GM12878 (cell line): ENCODE measurements around the gene B3GALNT2. TPM values are rescaled to one million over a fixed set of nuclear protein-coding genes. Genes with fewer than 3 reads are reported as not detected.

ENCODE experiments used
- ATAC-seq: fragments of 200-7000 bp; cut with Tn5 transposase; 3 replicates; pipeline ENCODE4 v1.9.1; 2020; ENCODE audit warnings: mild to moderate bottlenecking, moderate library complexity
- Bru-seq: library from RNA; stranded (reverse); fragments of 400-500 nt; gene quantifications from one replicate; lab custom pipeline; 2021; lab: Mats Ljungman, UMichigan
- BruChase-seq, 2 experiments: library from RNA; stranded (reverse); fragments of 400-500 nt; gene quantifications; one replicate each; lab custom pipeline; 2021; lab: Mats Ljungman, UMichigan
- BruUV-seq: library from RNA; stranded (reverse); fragments of 400-500 nt; replicated peaks from 2 replicates; lab custom pipeline; 2021; lab: Mats Ljungman, UMichigan
- CTCF ChIA-PET: fragments of 300-600 bp; sonication (Branson Sonifier 250); formaldehyde crosslinking; extraction: SDS; loops from one replicate; lab custom pipeline; 2021; ENCODE audit warnings: inconsistent platforms; lab: Yijun Ruan, JAX
- POLR2A ChIA-PET: fragments of 350-600 bp; formaldehyde crosslinking; extraction: SDS; loops from one replicate; lab custom pipeline; 2021; ENCODE audit warnings: inconsistent platforms; lab: Charles Lee
- RAD21 ChIA-PET: fragments of 300-600 bp; sonication (Branson Sonifier 250); formaldehyde crosslinking; loops from one replicate; lab custom pipeline; 2023; ENCODE audit warnings: antibody characterized with exemption; ENCODE audit not compliant: unreplicated experiment; lab: Charles Lee
- SMC1A ChIA-PET: fragments of 300-600 bp; sonication (Branson Sonifier 250); formaldehyde crosslinking; loops from one replicate; lab custom pipeline; 2023; ENCODE audit not compliant: unreplicated experiment, uncharacterized antibody; lab: Charles Lee
- DNase-seq: peaks from one replicate; pipeline ENCODE4 v3.0.0-alpha.2; 2011; ENCODE audit warnings: low read depth, low spot score
- FAIRE-seq: peaks from 3 replicates; lab custom pipeline; 2011; peaks lifted over from hg19 to GRCh38; lab: Jason Lieb, UNC
- H2AFZ ChIP-seq: 2 replicates; pipeline ENCODE4 v1.6.0; 2011; ENCODE audit warnings: low read depth, low read length, control low read depth; ENCODE audit not compliant: control insufficient read depth
- H3K27ac ChIP-seq: 2 replicates; pipeline ENCODE4 v1.5.1; 2011; ENCODE audit warnings: control low read depth; ENCODE audit not compliant: control insufficient read depth, insufficient read depth
- H3K27me3 ChIP-seq, 2 experiments: replicated peaks in 1 of 2; 2 replicates each; pipeline versions ENCODE4 v1.6.0 to v1.6.1; 2011; ENCODE audit warnings: low read length in 1 of 2; ENCODE audit not compliant: control insufficient read depth in 2 of 2, insufficient read depth in 2 of 2
- H3K36me3 ChIP-seq, 2 experiments: 2 replicates each; pipeline ENCODE4 v1.5.1; 2011; ENCODE audit warnings: low read length in 1 of 2; ENCODE audit not compliant: control insufficient read depth in 2 of 2, insufficient read depth in 2 of 2
- H3K4me1 ChIP-seq: 2 replicates; pipeline ENCODE4 v1.6.1; 2011; ENCODE audit warnings: mild to moderate bottlenecking, low read length, moderate library complexity, mixed read lengths; ENCODE audit not compliant: control insufficient read depth, insufficient read depth
- H3K4me2 ChIP-seq: 2 replicates; pipeline ENCODE4 v1.6.0; 2011; ENCODE audit warnings: control low read depth; ENCODE audit not compliant: control insufficient read depth, insufficient read depth
- H3K4me3 ChIP-seq: fragments of 200-600 bp; sonication (generic); 2 replicates; pipeline ENCODE4 v1.5.1; 2016
- H3K79me2 ChIP-seq: 2 replicates; pipeline ENCODE4 v1.6.0; 2011; ENCODE audit warnings: low read length; ENCODE audit not compliant: control insufficient read depth, insufficient read depth
- H3K9ac ChIP-seq: 2 replicates; pipeline ENCODE4 v1.8.0; 2011; ENCODE audit warnings: low read length, control low read depth, mixed read lengths; ENCODE audit not compliant: control insufficient read depth, insufficient read depth
- H3K9me3 ChIP-seq: replicated peaks from 3 replicates; pipeline ENCODE4 v1.5.1; 2011; ENCODE audit warnings: mild to moderate bottlenecking, low read length; ENCODE audit not compliant: control insufficient read depth, insufficient read depth
- H4K20me1 ChIP-seq: 2 replicates; pipeline ENCODE4 v1.6.0; 2011; ENCODE audit not compliant: control insufficient read depth, insufficient read depth
- BACH1 ChIP-seq: fragments of 450-650 bp; IDR thresholded peaks from 2 replicates; pipeline ENCODE4 v1.6.1; 2017; ENCODE audit warnings: mild to moderate bottlenecking, borderline replicate concordance
- BRCA1 ChIP-seq: IDR thresholded peaks from 2 replicates; pipeline ENCODE4 v1.6.1; 2011; ENCODE audit warnings: low read depth, low read length, improper control_type of control experiment
- EGR1 ChIP-seq, 2 experiments: IDR thresholded peaks; 1 replicate in 1 of 2; 2 replicates in 1 of 2; pipeline ENCODE4 v1.6.1; 2011 to 2012; ENCODE audit warnings: low read depth in 2 of 2, low read length in 2 of 2, borderline replicate concordance in 1 of 2, mild to moderate bottlenecking in 1 of 2, moderate library complexity in 1 of 2
- EP300 ChIP-seq, 2 experiments: fragments of 150-350 bp in 1 of 2; IDR thresholded peaks; 2 replicates each; pipeline ENCODE4 v1.6.1; 2011 to 2012; ENCODE audit warnings: low read depth in 2 of 2, low read length in 2 of 2, borderline replicate concordance in 1 of 2, improper control_type of control experiment in 1 of 2, inconsistent platforms in 1 of 2; ENCODE audit not compliant: control insufficient read depth in 1 of 2
- GATAD2B ChIP-seq: fragments of 450-650 bp; conservative IDR thresholded peaks from 2 replicates; pipeline ENCODE4 v1.6.1; 2017; ENCODE audit warnings: low read depth, mild to moderate bottlenecking, moderate library complexity
- HDAC6 ChIP-seq: fragments of 200-600 bp; sonication (generic); IDR thresholded peaks from one replicate; pipeline ENCODE4 v1.8.0; 2017; ENCODE audit warnings: antibody characterized with exemption; ENCODE audit not compliant: unreplicated experiment
- MTA3 ChIP-seq: IDR thresholded peaks from 2 replicates; pipeline ENCODE4 v1.6.1; 2012; ENCODE audit warnings: low read length, inconsistent platforms, borderline replicate concordance
- PML ChIP-seq: IDR thresholded peaks from 2 replicates; pipeline ENCODE4 v1.6.1; 2012; ENCODE audit warnings: low read length, inconsistent platforms
- RB1 ChIP-seq: fragments of 450-650 bp; formaldehyde crosslinking; IDR thresholded peaks from 2 replicates; pipeline ENCODE4 v1.6.1; 2017; ENCODE audit warnings: mild to moderate bottlenecking, borderline replicate concordance
- SMARCA5 ChIP-seq: fragments of 450-650 bp; IDR thresholded peaks from 2 replicates; pipeline ENCODE4 v1.6.1; 2017; ENCODE audit warnings: mild to moderate bottlenecking
- SREBF2 ChIP-seq: IDR thresholded peaks from 2 replicates; pipeline ENCODE4 v1.6.1; 2012; ENCODE audit warnings: mild to moderate bottlenecking, low read length
- SUPT20H ChIP-seq: IDR thresholded peaks from 2 replicates; pipeline ENCODE4 v1.6.1; 2011; ENCODE audit warnings: low read depth, mild to moderate bottlenecking, low read length, moderate library complexity, borderline replicate concordance; ENCODE audit not compliant: control insufficient read depth
- ZSCAN29 ChIP-seq: fragments of 450-650 bp; IDR thresholded peaks from 2 replicates; pipeline ENCODE4 v1.6.1; 2017; ENCODE audit warnings: mild to moderate bottlenecking, moderate library complexity
- WGBS: methylation state at CpG from one replicate; pipeline ENCODE4 v1.1.6; 2016; ENCODE audit warnings: low lambda C conversion rate; ENCODE audit not compliant: insufficient replicate concordance, insufficient coverage; ENCODE audit errors: missing lambda C conversion rate; 5-methylcytosine and 5-hydroxymethylcytosine counted together
- in situ Hi-C: fragments of 300-500 bp; cut with MboI; formaldehyde crosslinking; loops from 9 replicates; pipeline ENCODE4 v1.14.3; 2018; ENCODE audit warnings: mixed read lengths
- intact Hi-C: fragments of 100-400 bp; cut with micrococcal nuclease; formaldehyde crosslinking; loops from one replicate; pipeline ENCODE4 v1.14.2; 2022; ENCODE audit not compliant: unreplicated experiment
- long read RNA-seq, 2 experiments: library from polyadenylated mRNA; unstranded; transcript quantifications; one replicate each; pipeline ENCODE4 v2.0.0, GENCODE V29; 2019 to 2020
- polyA minus RNA-seq, 3 experiments: library from RNA; depleted of rRNA, polyadenylated mRNA; stranded (reverse); fragments of >200 nt; gene quantifications; 2 replicates each; pipeline ENCODE4 v1.2.3, GENCODE V29; 2011
- polyA plus RNA-seq, 11 experiments: library from polyadenylated mRNA; depleted of rRNA in 4 of 11; unstranded in 6 of 11; stranded (reverse) in 5 of 11; fragments of >200 nt; fragmentation: Nextera tagmentation in 4 of 11; fragmentation: Illumina TruSeq in 1 of 11; extraction: Ambion mirVana in 4 of 11; extraction: Trizol in 1 of 11; gene quantifications; 1 replicate in 1 of 11; 2 replicates in 10 of 11; pipeline versions ENCODE4 v1.2.1 to v1.2.3, GENCODE V29; 2011 to 2016; ENCODE audit warnings: inconsistent platforms in 2 of 11, missing spikeins in 2 of 11, low read depth in 1 of 11
- total RNA-seq, 4 experiments: library from RNA; depleted of rRNA in 3 of 4; stranded (reverse); fragments of >200 nt in 3 of 4; fragmentation: Illumina TruSeq in 1 of 4; extraction: Trizol in 1 of 4; gene quantifications; 2 replicates each; pipeline versions ENCODE4 v1.2.1 to v1.2.3, GENCODE V29; 2013 to 2021
- TF ChIP-seq, protein P1 (sequence below): fragments of 450-650 bp; IDR thresholded peaks from 2 replicates; pipeline ENCODE4 v1.6.1; 2017; ENCODE audit warnings: mild to moderate bottlenecking
- TF ChIP-seq, protein P2 (sequence below): fragments of 450-650 bp; IDR thresholded peaks from 2 replicates; pipeline ENCODE4 v1.6.1; 2017; ENCODE audit warnings: borderline replicate concordance

B3GALNT2 gene
- 75.0 and 76.7 TPM in 2 replicates for total RNA-seq (2013; cell fraction: nucleolus; rRNA removed)
- total RNA-seq (2014; rRNA removed), result 14.5 and 21.7 TPM in 2 replicates
- 19.4 and 21.4 TPM in 2 replicates for total RNA-seq (2014; rRNA removed; fragmentation: Illumina TruSeq; extraction: Trizol)
- 15.6 and 16.8 TPM in 2 replicates for total RNA-seq (2021)
- 3.8 TPM for polyA plus RNA-seq (2011; ENCODE audit: low read depth)
- polyA plus RNA-seq (2011; rRNA removed), result 19.7 and 24.1 TPM in 2 replicates
- 10.1 and 10.2 TPM in 2 replicates for polyA plus RNA-seq (2011; cell fraction: cytosol; rRNA removed)
- polyA plus RNA-seq (2011; cell fraction: nucleus; rRNA removed), result 13.0 and 14.3 TPM in 2 replicates
- polyA plus RNA-seq (2012), result 5.5 and 5.7 TPM in 2 replicates
- polyA plus RNA-seq (2014; fragmentation: Illumina TruSeq; extraction: Trizol), result 12.5 and 19.6 TPM in 2 replicates
- 1 to 10 TPM in 1 of 2 experiments, under 1 TPM in 1; 0.77 to 1.5 TPM for polyA plus RNA-seq (2014; fragmentation: Nextera tagmentation; extraction: Ambion mirVana)
- polyA plus RNA-seq (2014; rRNA removed), result 11.9 and 13.0 TPM in 2 replicates
- polyA plus RNA-seq (2016; fragmentation: Nextera tagmentation; extraction: Ambion mirVana), result 10 to 100 TPM; 12.2 to 12.9 TPM
- 40.1 and 45.3 TPM in 2 replicates for polyA minus RNA-seq (2011; rRNA and poly(A)+ RNA removed)
- polyA minus RNA-seq (2011; cell fraction: cytosol; rRNA and poly(A)+ RNA removed), result 13.9 and 15.4 TPM in 2 replicates
- polyA minus RNA-seq (2011; cell fraction: nucleus; rRNA and poly(A)+ RNA removed), result 9.9 and 25.2 TPM in 2 replicates
- percentile 66 among the genes with signal in this experiment for Bru-seq, nascent RNA
- BruChase-seq, experiment 1, labeled RNA remaining after a 6-hour chase, result percentile 70 among the genes with signal in this experiment
- percentile 70 among the genes with signal in this experiment for BruChase-seq, experiment 2, labeled RNA remaining after a 2-hour chase
- long read RNA-seq, experiment 1, partial matches to known transcripts, result 0 of 4 reads
- long read RNA-seq, experiment 1, other reads (novel, unspliced or antisense), result 3 of 4 reads
- long read RNA-seq, experiment 2, partial matches to known transcripts, result 3 of 7 reads
- long read RNA-seq, experiment 2, other reads (novel, unspliced or antisense), result 1 of 7 reads

DNA sequence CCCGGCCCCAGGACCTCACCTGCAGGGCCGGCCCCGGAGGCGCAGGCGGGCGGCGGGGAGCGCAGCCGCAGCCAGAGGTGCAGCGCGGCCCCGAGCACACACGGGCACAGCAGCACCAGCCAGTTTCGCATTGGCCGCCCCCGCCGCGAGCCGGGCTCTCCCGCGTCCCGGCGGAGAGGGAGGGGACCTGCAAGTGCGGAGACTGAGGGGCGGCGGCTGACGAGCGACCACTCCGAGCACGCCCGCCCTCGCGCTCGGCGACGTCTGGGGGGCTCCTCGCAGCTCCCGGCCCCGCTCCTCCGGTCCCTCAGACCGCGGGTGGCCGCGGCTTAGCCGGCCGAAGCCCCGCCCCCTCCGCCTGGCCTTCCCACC, at the start of gene B3GALNT2:
B3GALNT2 (minus strand) TSS at position 331 of the 372 bp plus-strand sequence; CDS start at position 131, 200 bp downstream.
- SMC1A ChIA-PET, result interaction anchor here (1.0 to 2.6 kb wide), 8 partner anchors 9 to 468 kb away, joined by 3 to 7 read pairs (median 6); no protein-coding TSS in a partner anchor
- H4K20me1 ChIP-seq, result no peaks in the 10 kb centered on the region
- DNase-seq (no peak), FAIRE-seq (no peak), ATAC-seq (peak; percentile 73)
- RAD21 ChIA-PET, result interaction anchor here (1.0 to 3.1 kb wide), 12 partner anchors 10 to 468 kb away, joined by 3 to 20 read pairs (median 6); no protein-coding TSS in a partner anchor
- peaks cover 19% of the 10 kb centered on the region for H3K79me2 ChIP-seq
- no peaks in the 10 kb centered on the region for H3K36me3 ChIP-seq
- H3K4me3 ChIP-seq, result peak within 1 kb of the TSS; percentile 92
- H3K4me1 ChIP-seq, result peaks cover 6% of the 10 kb centered on the region
- WGBS, result 1% methylated on average over 22 of the region's 48 CpGs
- H3K9ac ChIP-seq, result peak within 1 kb of the TSS; percentile 91
- no peaks in the 10 kb centered on the region for H3K27me3 ChIP-seq
- peak within 1 kb of the TSS; percentile 95 for H3K27ac ChIP-seq
- no TSS peak for BruUV-seq
- peak within 1 kb of the TSS; percentile 84 for H3K4me2 ChIP-seq
- POLR2A ChIA-PET, result interaction anchor here (0.7 to 1.9 kb wide), 6 partner anchors 10 to 563 kb away, joined by 3 to 13 read pairs (median 4); no protein-coding TSS in a partner anchor
- intact Hi-C loops (loop anchor here (2.0 to 10.0 kb wide), 4 partner anchors 177 to 451 kb away; partner anchors contain the start of genes ARID4B and GGPS1), in situ Hi-C loops (no loop called here)
- CTCF ChIA-PET, result interaction anchor here (0.5 to 3.3 kb wide), 20 partner anchors 10 to 470 kb away, joined by 3 to 23 read pairs (median 4); partner anchors contain the start of gene RBM34
- H3K9me3 ChIP-seq, result no peaks in the 10 kb centered on the region
- peak within 1 kb of the TSS; percentile 97 for H2AFZ ChIP-seq
- TF ChIP-seq HDAC6, result no peak
- no peak for TF ChIP-seq BRCA1
- peak; percentile 66 for TF ChIP-seq BACH1
- 0 out of 2 replicates have a peak, but pooled peaks have one; percentile 11 for TF ChIP-seq ZSCAN29
- TF ChIP-seq SUPT20H, result no peak
- TF ChIP-seq SMARCA5, result peak; percentile 54
- no peak for TF ChIP-seq RB1
- TF ChIP-seq, protein P1, sequence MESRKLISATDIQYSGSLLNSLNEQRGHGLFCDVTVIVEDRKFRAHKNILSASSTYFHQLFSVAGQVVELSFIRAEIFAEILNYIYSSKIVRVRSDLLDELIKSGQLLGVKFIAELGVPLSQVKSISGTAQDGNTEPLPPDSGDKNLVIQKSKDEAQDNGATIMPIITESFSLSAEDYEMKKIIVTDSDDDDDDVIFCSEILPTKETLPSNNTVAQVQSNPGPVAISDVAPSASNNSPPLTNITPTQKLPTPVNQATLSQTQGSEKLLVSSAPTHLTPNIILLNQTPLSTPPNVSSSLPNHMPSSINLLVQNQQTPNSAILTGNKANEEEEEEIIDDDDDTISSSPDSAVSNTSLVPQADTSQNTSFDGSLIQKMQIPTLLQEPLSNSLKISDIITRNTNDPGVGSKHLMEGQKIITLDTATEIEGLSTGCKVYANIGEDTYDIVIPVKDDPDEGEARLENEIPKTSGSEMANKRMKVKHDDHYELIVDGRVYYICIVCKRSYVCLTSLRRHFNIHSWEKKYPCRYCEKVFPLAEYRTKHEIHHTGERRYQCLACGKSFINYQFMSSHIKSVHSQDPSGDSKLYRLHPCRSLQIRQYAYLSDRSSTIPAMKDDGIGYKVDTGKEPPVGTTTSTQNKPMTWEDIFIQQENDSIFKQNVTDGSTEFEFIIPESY, result no peak
- TF ChIP-seq, protein P2, sequence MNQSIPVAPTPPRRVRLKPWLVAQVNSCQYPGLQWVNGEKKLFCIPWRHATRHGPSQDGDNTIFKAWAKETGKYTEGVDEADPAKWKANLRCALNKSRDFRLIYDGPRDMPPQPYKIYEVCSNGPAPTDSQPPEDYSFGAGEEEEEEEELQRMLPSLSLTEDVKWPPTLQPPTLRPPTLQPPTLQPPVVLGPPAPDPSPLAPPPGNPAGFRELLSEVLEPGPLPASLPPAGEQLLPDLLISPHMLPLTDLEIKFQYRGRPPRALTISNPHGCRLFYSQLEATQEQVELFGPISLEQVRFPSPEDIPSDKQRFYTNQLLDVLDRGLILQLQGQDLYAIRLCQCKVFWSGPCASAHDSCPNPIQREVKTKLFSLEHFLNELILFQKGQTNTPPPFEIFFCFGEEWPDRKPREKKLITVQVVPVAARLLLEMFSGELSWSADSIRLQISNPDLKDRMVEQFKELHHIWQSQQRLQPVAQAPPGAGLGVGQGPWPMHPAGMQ, result no peak
- TF ChIP-seq EGR1 (IDR thresholded peaks at IDR 0.05; ENCODE audit: borderline replicate concordance in 1 of 2, low read depth in 2 of 2, low read length in 2 of 2), result peak in 1 of 2 experiments; percentile 63; a peak in 1 of 3 replicates
- peak; percentile 95 for TF ChIP-seq GATAD2B
- TF ChIP-seq EP300 (IDR thresholded peaks at IDR 0.05; ENCODE audit: borderline replicate concordance in 1 of 2, control insufficient read depth in 1 of 2, low read depth in 2 of 2, low read length in 2 of 2), result 0 out of 4 replicates have a peak, but pooled peaks of 1 of the 2 experiments have one; percentile 11
- no peak for TF ChIP-seq PML
- TF ChIP-seq MTA3, result no peak
- TF ChIP-seq SREBF2, result no peak
